NCI-H345 (cell line): ENCODE measurements around the gene DTD1.

ENCODE experiments used
- DNase-seq: peaks from one replicate; lab custom pipeline; 2025; lab: John Stamatoyannopoulos, UW

Gene DTD1

DNA sequence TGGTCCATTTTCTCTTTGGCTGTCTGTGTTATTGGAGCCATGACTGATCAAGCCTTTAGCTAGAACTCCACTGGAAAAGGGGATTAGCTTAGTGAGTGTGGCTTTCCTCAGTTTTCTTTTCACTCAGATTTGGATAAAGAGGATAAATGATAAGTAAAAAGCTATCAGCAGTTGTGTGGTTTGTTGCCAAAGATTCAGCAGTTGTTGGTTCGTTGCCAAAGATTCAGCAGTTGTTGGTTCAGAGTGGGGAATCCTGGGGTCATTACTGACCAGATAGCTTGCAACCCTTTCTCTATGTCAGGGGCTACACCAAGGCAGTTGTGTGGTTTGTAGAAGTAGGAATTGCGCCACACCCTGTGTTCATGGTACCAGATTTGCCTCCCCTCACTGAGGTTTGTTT is 118.1 kb downstream of the DTD1 start:
- peak; percentile 37 for DNase-seq

DNA sequence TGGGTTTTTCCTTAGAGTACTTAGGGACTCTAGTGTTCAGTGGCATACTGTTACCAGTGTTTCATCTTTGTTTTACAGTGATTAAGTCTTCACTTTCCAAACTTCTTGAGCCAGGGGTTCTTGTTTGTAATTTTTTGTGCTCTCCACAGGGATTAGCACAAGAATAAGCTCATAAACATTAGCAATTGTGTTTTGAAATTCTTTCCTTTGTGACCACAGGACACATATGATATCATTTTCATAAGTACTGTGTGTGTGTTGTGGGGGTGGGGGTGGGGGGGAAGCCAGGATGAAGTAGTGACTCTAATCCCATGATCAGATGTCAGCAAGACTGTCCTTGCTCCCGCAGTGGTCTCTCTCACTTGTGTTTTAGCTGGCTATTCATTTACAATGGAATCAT is 124.3 kb downstream of the DTD1 start:
- DNase-seq, result no peak

DNA sequence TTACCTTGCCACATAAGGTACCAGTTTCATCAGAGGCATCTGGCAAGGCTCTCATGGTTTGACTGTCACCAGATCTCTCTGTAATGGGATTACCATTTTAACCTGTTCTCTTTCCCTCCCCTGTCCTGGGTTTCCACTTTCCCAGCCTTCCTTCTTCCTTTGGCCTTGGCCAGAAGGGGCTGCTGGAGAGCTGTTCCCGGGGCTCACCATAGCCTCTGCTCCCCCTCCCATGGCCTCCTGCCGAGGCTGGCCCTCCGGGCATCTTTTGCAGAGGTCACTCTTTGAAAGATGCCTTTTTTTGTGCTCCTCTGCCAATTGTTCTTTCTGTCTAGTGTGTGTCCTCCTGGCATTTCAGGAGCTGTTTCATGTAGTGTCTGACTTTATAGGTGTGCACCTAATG is 125.0 kb downstream of the DTD1 start:
- DNase-seq, result no peak

DNA sequence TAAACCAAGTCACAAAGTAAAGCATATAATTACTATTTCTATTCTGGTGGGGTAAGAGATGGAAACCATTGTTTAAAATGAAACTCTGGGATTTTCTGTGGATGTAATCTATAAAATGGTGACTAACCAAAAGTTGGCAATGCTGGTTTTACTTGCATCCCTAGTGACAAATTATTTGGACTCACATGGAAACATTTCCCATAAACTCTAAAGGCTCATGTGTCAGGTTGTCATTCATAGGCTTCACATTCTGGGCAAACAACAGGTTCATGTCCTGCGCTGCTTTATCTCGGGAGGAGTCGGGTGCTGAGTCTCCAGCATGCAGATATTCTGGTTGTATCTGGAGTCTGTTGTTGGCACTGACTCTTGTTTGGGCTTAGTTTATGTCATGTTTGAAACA is 127.7 kb downstream of the DTD1 start:
- DNase-seq, result no peak

DNA sequence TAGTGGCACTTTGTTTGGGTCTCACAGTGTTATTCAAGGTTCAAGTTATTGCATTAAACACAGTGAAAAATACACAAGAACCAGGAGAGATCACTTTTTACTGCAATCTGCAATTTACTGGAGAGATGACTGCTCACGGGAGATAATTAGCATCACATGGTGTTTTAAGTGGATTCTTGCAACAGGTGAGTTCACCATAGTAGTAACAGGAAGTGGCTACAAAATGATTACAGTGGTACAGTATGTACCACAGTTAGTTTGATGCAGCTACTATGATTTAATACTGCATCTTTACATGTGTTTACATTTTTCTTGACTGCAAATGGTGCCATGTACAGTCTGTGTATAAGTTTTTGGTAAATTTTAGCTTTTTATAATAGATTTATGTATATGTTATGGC is 129.2 kb downstream of the DTD1 start:
- peak; percentile 15 for DNase-seq

DNA sequence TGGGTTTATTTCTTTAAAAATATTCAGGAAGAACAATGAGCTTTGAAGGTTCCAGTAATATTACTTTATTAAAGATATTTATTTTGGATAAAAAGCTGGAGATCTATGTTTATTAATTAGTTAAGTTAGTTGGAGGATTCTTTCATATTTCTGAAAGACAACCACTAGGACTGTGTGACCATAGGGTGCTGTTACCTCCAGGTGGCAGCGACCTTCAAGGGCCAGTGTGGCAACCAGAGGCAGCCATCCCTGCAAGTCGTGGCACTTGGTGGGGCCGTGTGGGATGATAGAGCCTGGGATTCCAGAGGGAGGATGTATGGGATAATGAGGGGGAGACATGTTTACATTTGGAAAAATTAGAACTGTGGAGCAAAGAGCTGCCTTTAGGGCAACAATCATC is 130.3 kb downstream of the DTD1 start:
- DNase-seq, result no peak

DNA sequence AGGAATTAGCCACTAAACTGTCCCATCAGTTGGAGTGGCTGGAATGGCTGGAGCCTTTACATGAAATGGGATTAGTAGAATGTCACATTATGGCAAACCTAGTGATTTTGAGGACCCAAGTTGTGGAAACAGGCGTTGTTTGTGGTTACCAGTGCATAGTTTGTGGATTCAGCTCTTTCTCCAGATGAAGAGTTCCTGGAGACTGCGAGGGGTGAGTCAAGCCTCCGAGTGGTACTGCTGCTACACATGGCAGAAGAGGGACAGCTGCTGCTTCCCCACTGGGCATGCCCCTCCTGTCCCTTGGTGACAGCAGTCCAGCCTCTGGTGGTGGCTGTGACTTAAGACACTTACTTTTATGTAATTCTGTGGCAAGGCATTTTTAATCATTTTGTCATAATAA is 131.6 kb downstream of the DTD1 start:
- DNase-seq, result no peak

DNA sequence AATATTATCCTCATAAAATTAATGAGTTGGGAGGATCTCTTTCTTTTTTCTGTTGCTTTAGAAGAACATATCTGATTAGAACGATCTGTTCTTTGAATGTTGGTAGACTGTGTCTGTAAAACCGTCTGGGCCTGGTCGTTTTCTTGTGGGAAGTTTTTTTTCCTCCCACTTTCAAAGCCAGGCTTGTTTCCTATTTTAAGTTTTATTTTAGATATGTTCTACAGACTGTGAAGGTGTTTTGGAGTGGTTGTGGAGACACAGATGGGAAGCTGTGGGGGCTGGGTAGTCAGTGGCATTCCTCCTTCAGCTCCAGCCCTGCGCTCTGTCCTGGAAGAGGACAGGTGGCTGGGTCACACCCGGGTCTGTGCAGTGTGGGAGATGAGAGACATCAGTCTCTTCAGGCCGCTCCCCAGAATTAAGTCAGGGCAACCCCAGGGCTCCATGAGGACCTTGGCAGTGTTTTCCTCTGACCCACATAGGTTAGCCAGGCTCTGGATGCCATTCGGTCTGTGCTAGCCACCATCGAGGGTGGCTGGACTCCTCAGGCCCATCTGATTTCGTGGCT is 133.8 kb downstream of the DTD1 start:
- DNase-seq, result no peak

DNA sequence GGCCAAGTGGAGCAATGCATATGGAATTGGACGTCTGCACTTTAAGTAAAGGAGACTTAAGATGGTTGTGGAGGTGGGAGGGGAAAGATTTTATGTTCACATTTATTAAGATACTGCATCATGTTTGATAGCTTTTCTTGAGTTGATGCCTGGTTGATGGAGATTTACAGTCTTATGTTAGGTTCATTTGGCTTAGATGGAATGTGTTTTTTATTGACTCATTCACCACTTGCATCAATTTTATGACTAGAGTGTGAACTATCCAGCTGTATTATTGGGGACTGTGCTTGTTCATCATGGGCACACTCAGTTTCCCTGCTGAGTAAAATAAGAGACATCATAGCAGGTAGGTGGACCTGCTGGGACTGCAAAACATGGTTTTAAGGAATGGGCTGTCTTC is 134.5 kb downstream of the DTD1 start:
- no peak for DNase-seq

DNA sequence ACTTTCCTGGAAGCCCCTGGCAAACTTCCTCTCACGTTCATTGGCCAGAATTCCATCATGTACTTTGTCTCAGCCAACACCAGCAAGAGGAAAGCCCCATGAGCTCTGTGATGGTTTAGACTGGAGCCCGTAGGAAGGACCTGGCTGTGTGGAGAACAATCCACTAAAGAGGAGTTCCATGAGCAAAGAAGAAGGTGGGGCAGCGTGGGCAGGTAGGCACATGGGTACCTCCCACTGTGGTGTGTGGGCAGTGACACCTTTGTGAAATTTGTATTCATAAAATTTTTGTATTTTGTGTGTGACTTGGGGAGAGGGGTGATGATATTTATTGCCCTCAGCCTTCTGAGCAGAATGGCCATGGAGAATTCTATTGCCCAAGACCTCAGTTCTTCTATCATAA is 136.2 kb downstream of the DTD1 start:
- DNase-seq, result no peak

DNA sequence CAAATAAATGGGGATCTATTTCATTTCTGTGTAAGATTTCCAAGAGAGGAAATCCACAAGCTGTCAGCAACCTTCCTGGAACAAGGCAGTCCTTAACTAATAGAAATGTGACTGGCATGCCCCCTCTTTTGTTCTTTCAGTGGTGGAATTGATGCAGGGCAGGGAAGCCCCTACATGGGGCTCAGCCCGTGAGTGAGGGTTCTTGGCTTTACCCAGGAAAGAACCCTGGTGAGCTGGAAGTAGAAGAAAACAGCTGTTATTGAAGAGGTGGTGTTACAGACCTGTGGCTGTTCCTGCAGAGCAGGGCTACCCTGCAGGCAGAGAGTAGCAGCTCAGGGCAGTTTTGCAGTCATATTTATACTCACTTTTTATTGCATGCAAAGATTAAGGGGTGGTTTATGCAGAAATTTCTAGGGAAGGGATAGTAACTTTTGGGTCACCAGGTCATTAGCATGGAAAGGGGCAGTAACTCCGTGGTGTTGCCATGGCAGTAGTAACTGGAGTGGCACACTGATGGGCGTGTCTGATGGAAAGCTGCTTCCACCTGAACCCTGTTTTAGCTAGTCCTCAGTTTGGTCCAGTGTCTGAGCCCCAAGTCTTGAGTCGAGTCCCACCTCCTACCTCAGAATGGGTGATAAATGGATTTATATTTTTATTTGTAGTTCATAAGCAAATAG is 137.1 kb downstream of the DTD1 start:
- no peak for DNase-seq

DNA sequence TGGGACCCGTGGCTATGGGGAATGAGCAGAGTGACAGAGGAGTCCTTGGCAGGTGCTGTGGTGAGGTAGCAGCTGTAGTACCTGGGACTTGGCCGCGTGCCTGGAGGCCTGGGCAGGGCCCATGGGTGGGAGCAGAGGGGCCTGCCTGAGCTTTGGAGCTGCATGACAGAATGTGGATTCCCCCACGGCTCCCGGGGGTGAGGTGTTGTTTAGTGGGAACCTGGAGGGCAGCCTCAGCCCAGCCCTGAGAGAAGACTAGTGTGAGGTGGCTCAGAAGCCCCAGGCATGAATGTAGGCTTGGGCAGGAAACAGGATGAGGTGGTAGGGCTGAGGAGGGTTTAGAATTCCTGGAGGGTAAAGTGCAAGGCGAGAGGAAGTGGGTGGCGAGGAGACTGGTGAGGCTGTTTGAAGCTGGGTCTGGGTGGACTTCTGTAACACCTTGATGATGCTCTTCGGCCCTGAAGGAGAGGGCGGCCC is 139.2 kb downstream of the DTD1 start:
- DNase-seq, result peak; percentile 86

DNA sequence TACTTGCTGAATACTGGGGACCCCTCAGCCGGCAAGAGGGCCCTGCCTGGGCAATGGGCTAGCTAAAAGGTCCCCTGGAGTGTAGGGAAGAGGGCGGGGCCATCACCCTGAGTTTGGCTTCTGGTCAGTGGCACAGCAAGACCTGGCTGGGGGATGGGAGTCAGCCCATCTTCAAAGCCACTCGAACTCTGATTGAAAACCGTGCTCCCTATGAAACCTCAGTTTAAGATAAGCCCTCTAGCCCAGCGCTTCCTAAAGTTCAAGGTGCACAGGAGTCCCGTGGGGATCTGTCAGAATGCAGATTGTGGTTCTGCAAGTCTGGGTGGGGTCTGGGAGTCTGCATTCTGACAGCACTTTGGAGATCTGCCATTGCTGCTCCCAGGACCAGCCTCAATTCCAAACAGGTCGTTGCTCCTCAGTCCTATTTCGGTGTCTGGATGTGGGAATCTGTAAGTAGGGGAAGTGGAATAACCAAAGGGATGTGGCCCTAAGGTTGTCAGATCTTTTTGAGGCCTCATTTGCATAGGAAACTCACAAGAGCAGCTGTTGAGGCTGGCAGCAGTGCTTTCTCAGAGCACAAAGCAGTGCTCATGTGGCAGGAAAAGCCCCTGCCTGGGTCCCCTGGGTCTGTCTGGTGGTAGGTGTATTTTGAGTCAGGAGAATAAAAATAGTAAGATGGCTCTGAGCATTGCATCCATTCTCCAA is 140.5 kb downstream of the DTD1 start:
- no peak for DNase-seq

DNA sequence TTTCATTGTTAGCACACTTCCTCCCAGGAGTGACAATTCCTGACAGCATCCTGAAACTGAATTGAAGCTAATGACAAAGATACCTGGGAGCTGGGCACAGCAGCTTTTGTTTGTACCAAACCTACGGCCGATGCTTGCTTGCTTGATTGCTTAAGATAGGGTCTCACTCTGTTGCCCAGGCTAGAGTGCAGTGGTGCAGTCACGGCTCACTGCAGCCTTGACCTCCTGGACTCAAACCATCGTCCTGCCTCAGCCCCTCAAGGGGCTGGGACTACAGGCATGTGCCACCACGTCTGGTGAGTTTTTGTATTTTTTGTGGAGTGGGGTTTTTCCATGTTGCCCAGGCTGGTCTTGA is 141.0 kb downstream of the DTD1 start:
- no peak for DNase-seq

DNA sequence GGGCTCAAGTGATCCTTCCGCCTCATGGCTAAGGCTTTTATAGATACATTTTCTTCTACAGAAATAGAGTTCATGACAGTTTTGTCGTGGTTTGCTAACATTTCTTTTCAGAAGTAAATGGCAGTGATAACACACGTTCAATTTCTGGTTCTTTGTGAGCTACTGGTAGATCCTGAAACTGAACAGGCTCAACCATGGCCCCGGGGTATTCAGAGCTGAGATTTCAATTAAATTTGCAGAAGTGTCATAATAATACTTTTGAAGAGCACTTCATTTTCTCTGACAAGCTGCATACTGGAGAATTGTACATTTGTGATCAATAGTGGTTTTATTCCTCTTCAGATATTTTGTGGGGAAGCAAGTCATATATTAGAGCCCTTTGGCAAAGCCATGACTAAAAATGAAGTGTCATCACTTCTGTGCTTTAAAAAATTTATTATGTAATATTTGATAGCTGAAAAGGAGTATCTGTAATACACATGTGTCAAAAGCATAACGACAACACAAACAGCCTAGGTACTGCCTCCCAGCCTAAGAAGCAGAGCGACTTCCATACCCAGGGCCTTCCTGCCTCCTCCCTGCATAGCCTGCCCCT is 141.5 kb downstream of the DTD1 start:
- no peak for DNase-seq

DNA sequence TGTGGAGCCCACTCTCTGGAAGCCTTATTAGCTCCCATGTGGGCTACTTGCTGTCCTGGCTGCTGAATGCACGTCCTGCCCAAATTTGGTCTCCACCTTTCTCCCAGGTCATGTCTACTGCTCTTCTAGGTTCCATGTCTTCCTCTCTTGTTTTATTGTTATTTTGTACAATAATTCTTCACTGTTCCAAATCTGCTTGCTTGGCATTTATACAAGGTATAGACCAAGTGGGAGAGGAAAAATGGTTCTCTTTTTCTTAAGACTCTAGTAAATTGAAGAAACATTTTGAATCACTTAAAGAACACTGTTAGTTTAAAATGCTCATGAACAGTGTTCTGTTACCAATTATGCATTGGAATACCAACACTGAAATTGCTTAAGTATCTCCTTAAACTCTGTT is 144.1 kb downstream of the DTD1 start:
- DNase-seq, result no peak

DNA sequence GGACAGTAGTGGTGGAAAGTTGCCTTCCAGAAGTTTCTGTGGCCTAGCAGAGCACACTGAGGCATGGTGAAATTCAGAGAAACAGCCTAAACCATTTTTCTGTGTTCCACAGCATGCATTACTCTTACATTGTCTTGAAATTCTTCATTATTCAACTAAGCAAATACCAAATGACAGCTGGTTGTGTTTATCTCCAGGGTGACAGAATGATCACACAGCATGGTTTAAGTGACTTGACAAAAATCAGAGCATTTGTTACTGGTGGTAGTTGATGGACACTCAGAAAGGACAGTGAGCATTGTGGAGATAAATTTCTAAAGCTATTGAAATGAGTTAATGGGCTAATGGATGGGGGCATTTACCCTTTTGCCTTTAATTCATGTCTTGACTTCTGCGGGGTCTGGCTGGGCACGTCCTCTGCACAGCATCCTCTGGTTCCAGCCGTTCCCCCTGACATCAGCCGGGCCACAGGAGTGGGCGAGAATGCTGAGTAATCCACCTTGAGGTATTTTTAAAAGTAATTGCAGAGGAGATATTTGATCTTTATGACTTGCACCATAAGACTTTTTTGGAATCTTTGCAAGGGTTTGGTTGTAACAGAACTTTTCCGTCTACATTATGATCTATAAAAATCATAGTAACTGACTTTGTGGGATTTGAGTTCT is 146.8 kb downstream of the DTD1 start:
- no peak for DNase-seq

DNA sequence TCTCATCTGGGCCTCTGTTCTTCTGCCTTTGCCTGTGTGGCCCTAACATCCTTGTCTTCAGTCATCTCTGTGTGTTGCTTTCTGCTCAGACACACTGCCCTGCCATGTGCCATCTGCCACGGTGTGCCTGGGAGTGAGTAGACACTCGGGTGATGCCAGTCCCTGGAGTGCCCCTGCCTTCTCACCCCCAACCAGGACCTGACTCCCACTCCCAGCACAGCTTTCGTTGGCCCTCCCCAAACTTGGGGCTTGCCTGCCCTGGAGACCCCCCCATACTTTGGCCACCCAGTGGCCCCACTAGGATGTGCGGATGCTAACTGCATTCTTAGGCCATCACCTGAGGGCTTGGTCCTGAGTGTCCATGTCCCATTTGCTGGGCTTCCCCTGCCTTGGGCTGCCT is 149.3 kb downstream of the DTD1 start:
- DNase-seq, result no peak

DNA sequence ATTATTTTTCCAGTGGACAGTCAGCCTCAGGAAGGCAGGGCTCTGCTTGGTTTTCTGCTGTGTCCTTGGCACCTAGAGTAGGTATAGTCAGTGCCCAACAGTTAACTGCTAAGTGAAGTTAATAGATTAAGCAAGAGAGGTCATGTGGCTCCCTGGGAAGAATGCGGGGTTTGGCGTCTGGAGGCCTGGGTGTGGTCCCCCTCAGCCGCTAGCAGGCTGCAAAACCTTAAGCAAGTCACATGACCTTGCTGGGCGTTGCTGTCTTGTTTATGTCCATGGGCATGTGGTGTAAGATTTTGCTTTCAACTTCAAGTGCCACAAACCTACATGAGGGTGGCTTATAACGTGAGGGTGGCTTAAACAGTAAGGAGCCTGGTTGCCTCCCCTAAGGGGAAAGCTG is 150.2 kb downstream of the DTD1 start:
- DNase-seq, result no peak

DNA sequence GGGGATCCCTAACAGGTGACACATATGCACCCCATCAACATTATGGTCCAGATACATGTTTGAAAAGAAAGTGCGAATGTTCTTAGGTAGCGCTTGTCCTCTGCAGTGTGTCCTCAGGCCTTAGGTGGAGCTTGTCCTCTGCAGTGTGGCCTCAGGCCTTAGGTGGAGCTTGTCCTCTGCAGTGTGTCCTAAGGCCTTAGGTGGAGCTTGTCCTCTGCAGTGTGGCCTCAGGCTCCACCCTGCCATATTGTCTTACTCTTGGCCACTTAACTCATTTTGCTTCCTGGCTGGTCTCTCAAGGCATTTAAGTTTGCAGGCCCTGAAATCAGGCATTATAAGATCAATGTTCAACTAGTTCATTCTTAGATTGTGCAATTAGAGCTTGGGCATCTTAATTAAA is 151.0 kb downstream of the DTD1 start:
- DNase-seq, result no peak

DNA sequence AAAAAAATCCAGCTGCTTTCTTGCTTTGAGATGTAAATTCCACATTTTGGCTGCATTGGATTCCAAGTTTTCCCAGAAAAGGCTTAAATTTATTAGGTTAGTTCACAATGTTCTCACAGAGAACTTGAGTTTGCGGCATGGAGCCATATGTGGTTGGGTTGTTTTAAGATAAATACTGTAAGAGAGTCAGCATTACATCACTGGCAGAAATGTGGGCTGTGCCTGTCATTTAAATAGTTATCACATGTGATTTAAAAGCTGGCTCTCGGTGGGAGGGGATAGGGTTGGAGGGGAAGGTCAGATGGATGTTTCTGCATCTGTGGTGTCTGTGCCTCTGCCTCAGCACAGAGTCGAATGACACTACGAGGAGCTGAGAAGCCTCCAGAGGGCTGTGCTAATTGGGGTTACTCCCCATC is 151.9 kb downstream of the DTD1 start:
- no peak for DNase-seq

DNA sequence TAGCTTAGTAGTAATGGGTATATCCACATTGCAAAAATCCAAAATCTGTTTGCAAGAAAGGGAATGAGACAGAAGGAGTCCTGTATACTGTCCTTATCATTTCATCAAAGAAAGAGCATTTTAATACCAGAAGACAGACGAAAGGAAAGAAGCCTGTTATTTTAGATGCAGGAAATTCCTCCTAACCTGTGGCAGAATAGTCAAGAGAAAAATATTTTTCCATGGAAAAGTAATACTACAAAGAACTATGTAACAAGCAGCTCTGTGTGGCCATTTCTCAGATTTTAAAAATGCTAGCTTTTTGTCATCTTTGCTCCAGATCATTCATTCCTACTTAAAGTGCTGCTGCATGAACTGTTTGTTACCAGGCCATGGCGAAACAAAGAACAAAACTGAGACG is 152.9 kb downstream of the DTD1 start:
- no peak for DNase-seq

DNA sequence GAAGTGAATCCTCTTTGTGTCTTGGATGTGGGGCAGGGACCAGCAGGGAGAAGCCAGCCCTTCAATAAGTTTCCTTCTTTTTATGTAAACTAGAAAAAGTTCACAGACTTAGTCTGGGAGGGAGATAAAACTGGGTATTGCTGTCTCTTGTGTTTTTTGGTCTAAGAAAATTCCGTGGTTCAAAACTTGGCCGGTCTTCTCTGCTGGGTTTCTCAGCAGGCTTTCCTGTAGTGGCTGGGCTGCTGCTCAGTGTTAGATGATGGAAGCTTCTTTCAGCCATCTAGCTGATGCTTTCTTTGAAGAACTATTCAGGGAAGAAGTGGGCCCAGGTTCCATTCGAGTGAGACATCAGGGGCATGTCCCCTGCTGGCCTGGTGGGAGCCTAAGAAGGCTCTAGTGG is 155.0 kb downstream of the DTD1 start:
- no peak for DNase-seq
